Measurements from ENCODE around the gene RPL34.

The RPL34 gene

GRCh38 chr4:108636246-108636645 lies 15.9 kb downstream of the RPL34 start:
- H3K36me3 ChIP-seq (ENCODE audit: insufficient read depth, low read length), result peaks cover 42% of the 10 kb centered on the region
- no peaks in the 10 kb centered on the region for H3K27me3 ChIP-seq (ENCODE audit: insufficient read depth, low read length)
- H3K9me3 ChIP-seq (ENCODE audit: low read length), result no peaks in the 10 kb centered on the region
- no peak overlapping the region for H3K27ac ChIP-seq (ENCODE audit: low read depth, low read length, poor library complexity, severe bottlenecking)
- no peak overlapping the region for H2AFZ ChIP-seq (ENCODE audit: low read length)
- H3K9ac ChIP-seq (ENCODE audit: low read length), result no peak overlapping the region
- H3K4me2 ChIP-seq (ENCODE audit: low read length), result no peak overlapping the region
- H3K4me3 ChIP-seq (ENCODE audit: low read depth, low read length, poor library complexity, severe bottlenecking), result no peak overlapping the region
- no peaks in the 10 kb centered on the region for H3K4me1 ChIP-seq (ENCODE audit: insufficient read depth, low read length, severe bottlenecking)
- no peaks in the 10 kb centered on the region for H3K79me2 ChIP-seq (ENCODE audit: insufficient read depth, low read length)
- no peaks in the 10 kb centered on the region for H3K9me2 ChIP-seq (ENCODE audit: low read depth, low read length)
- no peaks in the 10 kb centered on the region for H3F3A ChIP-seq (ENCODE audit: insufficient read depth, low read length)
- no peak for TF ChIP-seq CTCF (IDR thresholded peaks at IDR 0.05; ENCODE audit: low read length)
- no peaks in the 10 kb centered on the region for H4K20me1 ChIP-seq (ENCODE audit: insufficient read depth, low read length)

GRCh38 chr4:108637856-108638255 lies 17.5 kb downstream of the RPL34 start:
- H2AFZ ChIP-seq (ENCODE audit: low read length), result no peak overlapping the region
- peak; percentile 19 for TF ChIP-seq CTCF (IDR thresholded peaks at IDR 0.05; ENCODE audit: low read length)
- no peak for TF ChIP-seq EZH2 (IDR thresholded peaks at IDR 0.05; ENCODE audit: borderline replicate concordance, low read length)
- no peak overlapping the region for H3K9ac ChIP-seq (ENCODE audit: low read length)
- no peaks in the 10 kb centered on the region for H3K79me2 ChIP-seq (ENCODE audit: insufficient read depth, low read length)
- no peaks in the 10 kb centered on the region for H3K4me1 ChIP-seq (ENCODE audit: insufficient read depth, low read length, severe bottlenecking)
- no peaks in the 10 kb centered on the region for H3F3A ChIP-seq (ENCODE audit: insufficient read depth, low read length)
- no peaks in the 10 kb centered on the region for H3K9me2 ChIP-seq (ENCODE audit: low read depth, low read length)
- H3K27me3 ChIP-seq (ENCODE audit: insufficient read depth, low read length), result no peaks in the 10 kb centered on the region
- H3K36me3 ChIP-seq (ENCODE audit: insufficient read depth, low read length), result peaks cover 27% of the 10 kb centered on the region
- H3K9me3 ChIP-seq (ENCODE audit: low read length), result no peaks in the 10 kb centered on the region
- H4K20me1 ChIP-seq (ENCODE audit: insufficient read depth, low read length), result no peaks in the 10 kb centered on the region
- H3K27ac ChIP-seq (ENCODE audit: low read depth, low read length, poor library complexity, severe bottlenecking), result no peak overlapping the region
- H3K4me3 ChIP-seq (ENCODE audit: low read depth, low read length, poor library complexity, severe bottlenecking), result no peak overlapping the region
- no peak overlapping the region for H3K4me2 ChIP-seq (ENCODE audit: low read length)

GRCh38 chr4:108644237-108644636 lies 23.9 kb downstream of the RPL34 start:
- TF ChIP-seq EZH2 (IDR thresholded peaks at IDR 0.05; ENCODE audit: borderline replicate concordance, low read length) (no peak), CTCF (IDR thresholded peaks at IDR 0.05; ENCODE audit: low read length) (no peak)
- no peaks in the 10 kb centered on the region for H3K27me3 ChIP-seq (ENCODE audit: insufficient read depth, low read length)
- H3K9me3 ChIP-seq (ENCODE audit: low read length), result no peaks in the 10 kb centered on the region
- no peaks in the 10 kb centered on the region for H3K4me1 ChIP-seq (ENCODE audit: insufficient read depth, low read length, severe bottlenecking)
- no peaks in the 10 kb centered on the region for H4K20me1 ChIP-seq (ENCODE audit: insufficient read depth, low read length)
- no peaks in the 10 kb centered on the region for H3F3A ChIP-seq (ENCODE audit: insufficient read depth, low read length)
- H3K4me3 ChIP-seq (ENCODE audit: low read depth, low read length, poor library complexity, severe bottlenecking), result no peak overlapping the region
- H3K9ac ChIP-seq (ENCODE audit: low read length), result no peak overlapping the region
- no peak overlapping the region for H2AFZ ChIP-seq (ENCODE audit: low read length)
- no peaks in the 10 kb centered on the region for H3K79me2 ChIP-seq (ENCODE audit: insufficient read depth, low read length)
- no peak overlapping the region for H3K27ac ChIP-seq (ENCODE audit: low read depth, low read length, poor library complexity, severe bottlenecking)
- H3K9me2 ChIP-seq (ENCODE audit: low read depth, low read length), result no peaks in the 10 kb centered on the region
- no peak overlapping the region for H3K4me2 ChIP-seq (ENCODE audit: low read length)
- H3K36me3 ChIP-seq (ENCODE audit: insufficient read depth, low read length), result no peaks in the 10 kb centered on the region

Measured in OCI-LY1 (cell line).